Measurements from ENCODE around the gene DIP2C. TPM values are rescaled to one million over a fixed set of nuclear protein-coding genes. Genes with fewer than 3 reads are reported as not detected.

Gene DIP2C
- polyA plus RNA-seq, 3 donors: 0.11 TPM; not detected in 2

DNA sequence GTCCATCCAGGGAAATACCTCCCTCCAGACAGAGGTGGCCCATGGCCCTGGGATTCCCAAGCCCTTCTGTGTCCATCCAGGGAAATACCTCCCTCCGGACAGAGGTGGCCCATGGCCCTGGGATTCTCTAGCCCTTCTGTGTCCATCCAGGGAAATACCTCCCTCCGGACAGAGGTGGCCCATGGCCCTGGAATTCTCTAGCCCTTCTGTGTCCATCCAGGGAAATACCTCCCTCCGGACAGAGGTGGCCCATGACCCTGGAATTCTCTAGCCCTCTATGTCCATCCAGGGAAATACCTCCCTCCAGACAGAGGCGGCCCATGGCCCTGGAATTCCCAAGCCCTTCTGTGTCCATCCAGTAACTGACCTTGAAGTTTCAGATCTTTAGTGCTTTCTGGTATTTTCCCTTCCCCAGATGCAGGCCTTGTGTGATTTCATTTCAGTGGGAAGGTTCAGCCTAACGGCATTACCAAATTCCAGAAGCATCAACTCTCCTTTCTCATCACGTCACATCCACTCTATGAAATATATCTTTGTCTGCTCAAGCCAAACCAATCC is 28.8 kb upstream of the DIP2C start:
- Mint-ChIP-seq H3K36me3 (no peaks in the 10 kb centered on the region), H3K9me3 (peaks cover 12 to 21% (median 18%) of the 10 kb centered on the region in 7 donors), H3K4me3 (no peak overlapping the region), H3K27ac (no peak overlapping the region), H3K27me3 (ENCODE audit: low read depth in 3 of 3) (peaks cover 5 to 9% (median 7%) of the 10 kb centered on the region in 3 donors), H3K4me1 (no peaks in the 10 kb centered on the region)
- no peaks in the 10 kb centered on the region for H3K36me3 ChIP-seq (replicated peaks in 1 of 2; ENCODE audit: control insufficient read depth in 1 of 2, insufficient read depth in 2 of 2, low read length in 2 of 2)
- peak in 1 of 3 donors; percentile 13 for DNase-seq
- intact Hi-C loops (cut with micrococcal nuclease): no loop called here
- TF ChIP-seq, protein P1, sequence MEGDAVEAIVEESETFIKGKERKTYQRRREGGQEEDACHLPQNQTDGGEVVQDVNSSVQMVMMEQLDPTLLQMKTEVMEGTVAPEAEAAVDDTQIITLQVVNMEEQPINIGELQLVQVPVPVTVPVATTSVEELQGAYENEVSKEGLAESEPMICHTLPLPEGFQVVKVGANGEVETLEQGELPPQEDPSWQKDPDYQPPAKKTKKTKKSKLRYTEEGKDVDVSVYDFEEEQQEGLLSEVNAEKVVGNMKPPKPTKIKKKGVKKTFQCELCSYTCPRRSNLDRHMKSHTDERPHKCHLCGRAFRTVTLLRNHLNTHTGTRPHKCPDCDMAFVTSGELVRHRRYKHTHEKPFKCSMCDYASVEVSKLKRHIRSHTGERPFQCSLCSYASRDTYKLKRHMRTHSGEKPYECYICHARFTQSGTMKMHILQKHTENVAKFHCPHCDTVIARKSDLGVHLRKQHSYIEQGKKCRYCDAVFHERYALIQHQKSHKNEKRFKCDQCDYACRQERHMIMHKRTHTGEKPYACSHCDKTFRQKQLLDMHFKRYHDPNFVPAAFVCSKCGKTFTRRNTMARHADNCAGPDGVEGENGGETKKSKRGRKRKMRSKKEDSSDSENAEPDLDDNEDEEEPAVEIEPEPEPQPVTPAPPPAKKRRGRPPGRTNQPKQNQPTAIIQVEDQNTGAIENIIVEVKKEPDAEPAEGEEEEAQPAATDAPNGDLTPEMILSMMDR (IDR thresholded peaks at IDR 0.05): no peak
- H3K27me3 ChIP-seq (ENCODE audit: control insufficient read depth in 2 of 2, insufficient read depth in 2 of 2, low read length in 2 of 2): no peaks in the 10 kb centered on the region
- H3K27ac ChIP-seq (ENCODE audit: low read depth in 1 of 2, low read length in 2 of 2): no peak overlapping the region
- WGBS (ENCODE audit: insufficient coverage): 96% methylated on average over 2 of the region's 6 CpGs
- H3K9me3 ChIP-seq (replicated peaks in 1 of 2; ENCODE audit: control insufficient read depth in 1 of 2, insufficient read depth in 1 of 2, low read length in 2 of 2): peaks cover 13 to 17% of the 10 kb centered on the region in 2 donors
- H3K4me3 ChIP-seq (replicated peaks in 1 of 3; ENCODE audit: low read depth in 2 of 3, low read length in 3 of 3): no peak overlapping the region
- no peaks in the 10 kb centered on the region for H4K20me1 ChIP-seq (ENCODE audit: insufficient read depth, low read length)
- H3K4me1 ChIP-seq (ENCODE audit: control insufficient read depth in 1 of 2, insufficient read depth in 2 of 2, low read length in 2 of 2): no peaks in the 10 kb centered on the region
- H3K4me2 ChIP-seq (replicated peaks; ENCODE audit: extremely low read depth, low read length, poor library complexity, severe bottlenecking): no peak overlapping the region
- H2AFZ ChIP-seq (ENCODE audit: insufficient read depth, low read depth, low read length, poor library complexity, severe bottlenecking): no peak overlapping the region
- H3K79me2 ChIP-seq (ENCODE audit: insufficient read depth, low read length): no peaks in the 10 kb centered on the region
- no peak overlapping the region for H3K9ac ChIP-seq (ENCODE audit: insufficient read depth, low read length, poor library complexity, severe bottlenecking)

DNA sequence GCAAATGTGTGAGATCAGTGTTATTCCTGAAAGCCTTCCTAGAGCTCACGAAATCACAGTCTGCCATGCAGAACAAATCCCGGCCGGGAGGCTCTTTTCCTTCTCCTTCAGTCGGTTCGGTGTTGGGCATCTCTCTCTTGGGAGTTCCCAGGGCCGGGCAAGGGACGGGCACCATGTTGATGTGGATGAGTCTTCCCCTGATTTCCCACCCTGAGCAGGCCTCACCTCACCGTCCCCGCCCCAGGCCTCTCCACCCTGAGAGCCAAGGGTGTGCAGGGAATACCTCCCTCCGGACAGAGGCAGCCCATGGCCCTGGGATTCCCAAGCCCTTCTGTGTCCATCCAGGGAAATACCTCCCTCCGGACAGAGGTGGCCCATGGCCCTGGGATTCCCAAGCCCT is 28.0 kb upstream of the DIP2C start:
- intact Hi-C loops (cut with micrococcal nuclease): no loop called here
- Mint-ChIP-seq H3K4me1 (no peaks in the 10 kb centered on the region), H3K27ac (peak overlapping the region in 1 of 7 donors; percentile 28), H3K27me3 (ENCODE audit: low read depth in 3 of 3) (peaks cover 3 to 9% (median 7%) of the 10 kb centered on the region in 3 donors), H3K4me3 (no peak overlapping the region), H3K36me3 (no peaks in the 10 kb centered on the region), H3K9me3 (peaks cover 8 to 19% (median 15%) of the 10 kb centered on the region in 7 donors)
- Histone ChIP-seq H2AFZ (ENCODE audit: insufficient read depth, low read depth, low read length, poor library complexity, severe bottlenecking) (no peak overlapping the region), H3K4me2 (replicated peaks; ENCODE audit: extremely low read depth, low read length, poor library complexity, severe bottlenecking) (no peak overlapping the region), H3K9ac (ENCODE audit: insufficient read depth, low read length, poor library complexity, severe bottlenecking) (no peak overlapping the region), H3K4me3 (replicated peaks in 1 of 3; ENCODE audit: low read depth in 2 of 3, low read length in 3 of 3) (no peak overlapping the region), H3K4me1 (ENCODE audit: control insufficient read depth in 1 of 2, insufficient read depth in 2 of 2, low read length in 2 of 2) (no peaks in the 10 kb centered on the region), H3K36me3 (replicated peaks in 1 of 2; ENCODE audit: control insufficient read depth in 1 of 2, insufficient read depth in 2 of 2, low read length in 2 of 2) (no peaks in the 10 kb centered on the region), H3K79me2 (ENCODE audit: insufficient read depth, low read length) (no peaks in the 10 kb centered on the region), H3K9me3 (replicated peaks in 1 of 2; ENCODE audit: control insufficient read depth in 1 of 2, insufficient read depth in 1 of 2, low read length in 2 of 2) (peaks cover 13% of the 10 kb centered on the region in 2 donors), H3K27ac (ENCODE audit: low read depth in 1 of 2, low read length in 2 of 2) (no peak overlapping the region), H4K20me1 (ENCODE audit: insufficient read depth, low read length) (no peaks in the 10 kb centered on the region), H3K27me3 (ENCODE audit: control insufficient read depth in 2 of 2, insufficient read depth in 2 of 2, low read length in 2 of 2) (no peaks in the 10 kb centered on the region)
- WGBS (ENCODE audit: insufficient coverage): 100% methylated on average over 3 of the region's 11 CpGs
- DNase-seq: no peak
- TF ChIP-seq, protein P1 (IDR thresholded peaks at IDR 0.05): no peak

All from CD14-positive monocyte (primary cell).